ENCODE measurements around the gene ZNF407.

ZNF407 gene

GRCh38 chr18:74724186-74724585 lies 126.5 kb downstream of the ZNF407 start:
- no peak for DNase-seq (ENCODE audit: low spot score)

GRCh38 chr18:74725690-74726089 lies 128.0 kb downstream of the ZNF407 start:
- no peak for DNase-seq (ENCODE audit: low spot score)

GRCh38 chr18:74728586-74728985 lies 130.9 kb downstream of the ZNF407 start:
- DNase-seq (ENCODE audit: low spot score) = no peak

- no peak for DNase-seq (ENCODE audit: low spot score)
These were observed 133.4 kb downstream of the ZNF407 start for GRCh38 chr18:74731097-74731496.

GRCh38 chr18:74732380-74732779 lies 134.7 kb downstream of the ZNF407 start:
- DNase-seq (ENCODE audit: low spot score) = no peak

- DNase-seq (ENCODE audit: low spot score) = no peak
These were observed 135.9 kb downstream of the ZNF407 start for GRCh38 chr18:74733598-74733997.

GRCh38 chr18:74734013-74734444 lies 136.4 kb downstream of the ZNF407 start:
- DNase-seq (ENCODE audit: low spot score) = no peak

GRCh38 chr18:74739926-74740325 lies 142.3 kb downstream of the ZNF407 start:
- DNase-seq (ENCODE audit: low spot score) = no peak

- no peak for DNase-seq (ENCODE audit: low spot score)
These were observed 145.0 kb downstream of the ZNF407 start for GRCh38 chr18:74742573-74743243.

GRCh38 chr18:74745633-74746403 lies 148.1 kb downstream of the ZNF407 start:
- DNase-seq (ENCODE audit: low spot score) = no peak

GRCh38 chr18:74748809-74749208 lies 151.1 kb downstream of the ZNF407 start:
- DNase-seq (ENCODE audit: low spot score) = no peak

GRCh38 chr18:74758995-74759394 lies 161.3 kb downstream of the ZNF407 start:
- no peak for DNase-seq (ENCODE audit: low spot score)

- DNase-seq (ENCODE audit: low spot score) = no peak
These were observed 162.4 kb downstream of the ZNF407 start for GRCh38 chr18:74760026-74760425.

- DNase-seq (ENCODE audit: low spot score) = no peak
These were observed 162.8 kb downstream of the ZNF407 start for GRCh38 chr18:74760436-74760835.

- DNase-seq (ENCODE audit: low spot score) = no peak
These were observed 168.6 kb downstream of the ZNF407 start for GRCh38 chr18:74766251-74766650.

- no peak for DNase-seq (ENCODE audit: low spot score)
These were observed 170.4 kb downstream of the ZNF407 start for GRCh38 chr18:74768096-74768495.

GRCh38 chr18:74773171-74773624 lies 175.5 kb downstream of the ZNF407 start:
- no peak for DNase-seq (ENCODE audit: low spot score)

- DNase-seq (ENCODE audit: low spot score) = no peak
These were observed 176.8 kb downstream of the ZNF407 start for GRCh38 chr18:74774486-74774885.

- no peak for DNase-seq (ENCODE audit: low spot score)
These were observed 177.6 kb downstream of the ZNF407 start for GRCh38 chr18:74775239-74775638.

GRCh38 chr18:74778191-74778847 lies 180.6 kb downstream of the ZNF407 start:
- DNase-seq (ENCODE audit: low spot score) = peak; percentile 56

GRCh38 chr18:74784752-74785151 lies 187.1 kb downstream of the ZNF407 start:
- no peak for DNase-seq (ENCODE audit: low spot score)

- no peak for DNase-seq (ENCODE audit: low spot score)
These were observed 188.0 kb downstream of the ZNF407 start for GRCh38 chr18:74785632-74786031.

GRCh38 chr18:74788657-74789056 lies 191.0 kb downstream of the ZNF407 start:
- no peak for DNase-seq (ENCODE audit: low spot score)
